ENCODE measurements around the gene USP31. TPM values are rescaled to one million over a fixed set of nuclear protein-coding genes. Genes with fewer than 3 reads are reported as not detected.

Gene USP31
- total RNA-seq, 1 experiment from 2014 or later: 11.5 TPM

DNA sequence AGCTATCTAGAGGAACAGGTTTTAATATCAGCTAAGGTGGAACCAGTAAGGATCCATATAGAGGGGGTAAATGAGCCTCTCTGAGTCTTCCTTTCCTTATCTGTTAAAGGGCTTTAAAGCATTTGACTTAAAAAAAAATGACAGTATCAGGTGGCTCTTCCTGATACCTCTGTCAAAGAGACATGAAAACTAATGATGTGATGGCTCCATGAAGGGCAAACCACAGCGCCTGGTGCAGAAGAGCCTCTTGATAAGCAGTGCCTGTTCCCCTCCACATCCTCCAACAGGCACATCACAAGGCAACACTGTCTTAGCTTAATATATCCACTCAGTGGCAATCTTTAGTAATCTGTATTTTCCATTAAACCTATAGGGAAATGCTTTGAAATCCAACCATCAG, 68.9 kb downstream of the USP31 start:
- DNase-seq: no peak
- H3K27ac ChIP-seq: no peak overlapping the region
- H3K4me3 ChIP-seq: no peak overlapping the region
- H3K9me3 ChIP-seq (replicated peaks): no peaks in the 10 kb centered on the region
- H3K36me3 ChIP-seq: peaks cover 5% of the 10 kb centered on the region; the same call in 1 of the 2 replicates
- no peaks in the 10 kb centered on the region for H3K27me3 ChIP-seq
- H3K4me1 ChIP-seq: no peaks in the 10 kb centered on the region

DNA sequence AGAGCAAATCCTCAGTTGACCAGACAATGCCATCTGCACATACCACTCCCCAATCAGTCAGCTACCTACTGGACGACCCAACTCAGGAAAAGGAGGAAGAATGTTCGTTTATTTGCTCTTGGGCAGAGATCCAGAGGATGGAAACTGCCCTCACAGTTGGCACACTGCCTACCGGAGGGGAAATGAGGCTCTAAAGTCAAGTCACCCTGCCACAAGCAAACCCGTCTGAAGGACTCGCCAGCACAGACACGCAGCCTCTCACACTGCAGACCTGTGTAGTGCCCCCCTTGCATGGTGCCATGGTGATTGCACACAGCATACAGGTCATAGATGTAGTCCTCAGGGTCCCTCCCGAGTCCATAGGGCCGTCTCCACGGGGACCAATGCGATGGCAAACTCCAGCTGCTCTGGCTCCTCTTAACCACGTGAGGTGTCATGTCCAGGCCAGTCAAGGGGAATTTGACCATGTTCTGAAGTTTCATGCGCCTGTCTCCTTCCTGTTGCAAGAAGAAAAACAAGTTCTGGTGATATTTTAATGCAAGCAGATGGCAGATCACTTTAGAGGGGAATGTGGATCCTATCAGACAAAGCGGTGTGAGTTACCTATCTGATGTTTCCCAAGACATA, 69.5 kb downstream of the USP31 start:
- H3K4me1 ChIP-seq: no peaks in the 10 kb centered on the region
- DNase-seq: no peak
- no peak overlapping the region for H3K27ac ChIP-seq
- H3K9me3 ChIP-seq (replicated peaks): no peaks in the 10 kb centered on the region
- no peak overlapping the region for H3K4me3 ChIP-seq
- no peaks in the 10 kb centered on the region for H3K27me3 ChIP-seq
- peaks cover 5% of the 10 kb centered on the region; the same call in 1 of the 2 replicates for H3K36me3 ChIP-seq

DNA sequence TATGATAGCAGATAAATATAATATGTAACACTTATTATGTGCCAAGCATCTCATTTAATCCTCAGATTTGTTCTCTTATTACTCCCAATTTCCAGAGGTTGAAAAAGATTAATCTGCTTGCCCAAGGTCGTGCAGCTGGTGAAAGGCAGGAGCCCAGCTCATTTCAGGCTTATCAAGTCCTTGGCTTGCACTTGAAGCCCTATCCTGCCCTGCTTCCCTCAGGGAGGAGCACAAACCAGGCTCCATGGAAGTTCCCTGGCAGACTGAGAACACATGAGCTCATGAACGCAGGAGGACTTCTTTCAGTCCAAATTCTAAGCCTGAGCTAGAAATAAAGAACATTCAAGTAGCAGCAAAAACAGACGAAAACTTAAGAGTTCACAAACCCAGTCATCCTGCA, 74.8 kb downstream of the USP31 start:
- no peaks in the 10 kb centered on the region for H3K4me1 ChIP-seq
- H3K36me3 ChIP-seq: peaks cover 5% of the 10 kb centered on the region; the same call in 1 of the 2 replicates
- no peak overlapping the region for H3K4me3 ChIP-seq
- no peak overlapping the region for H3K27ac ChIP-seq
- DNase-seq: no peak
- H3K27me3 ChIP-seq: no peaks in the 10 kb centered on the region
- no peaks in the 10 kb centered on the region for H3K9me3 ChIP-seq (replicated peaks)

DNA sequence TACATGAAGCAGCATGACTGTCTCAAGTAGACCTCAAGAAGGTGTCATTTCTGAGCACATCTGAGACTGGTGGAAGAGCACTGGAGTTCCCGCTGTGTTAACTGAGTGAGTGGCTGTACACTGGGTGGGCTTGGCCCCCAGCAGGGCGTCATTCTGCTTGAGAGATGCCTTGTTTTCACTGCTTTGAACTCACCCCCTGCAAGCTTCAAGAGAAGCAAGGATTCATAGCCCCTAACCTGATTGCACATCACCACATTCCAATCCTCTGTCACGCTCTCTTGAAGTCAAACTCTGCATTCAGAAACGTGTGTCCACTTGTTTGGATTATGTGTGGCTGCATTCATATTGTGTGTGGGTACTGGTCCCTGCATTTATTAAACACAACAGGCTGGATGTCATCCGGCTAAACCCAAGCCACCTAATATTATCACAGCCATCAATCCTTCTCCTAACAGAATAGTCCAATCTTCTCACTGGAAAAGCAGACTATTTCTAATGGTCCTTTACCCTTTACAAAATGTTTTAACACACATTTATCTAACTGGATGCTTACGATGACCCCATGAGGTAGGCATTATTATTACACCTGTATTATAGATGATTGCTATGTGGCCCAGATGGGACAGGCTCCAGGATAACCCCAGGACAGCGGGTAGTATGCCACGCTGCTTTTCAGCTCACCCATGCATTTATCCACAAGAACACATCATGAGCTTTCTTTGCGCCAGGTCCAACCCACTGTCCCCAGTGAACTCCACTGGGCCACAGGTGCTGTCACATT, 76.3 kb downstream of the USP31 start:
- Histone ChIP-seq H3K4me1 (no peaks in the 10 kb centered on the region), H3K9me3 (replicated peaks) (no peaks in the 10 kb centered on the region), H3K36me3 (peaks cover 3% of the 10 kb centered on the region; the same call in 1 of the 2 replicates), H3K27ac (no peak overlapping the region), H3K27me3 (no peaks in the 10 kb centered on the region), H3K4me3 (no peak overlapping the region)
- no peak for DNase-seq

DNA sequence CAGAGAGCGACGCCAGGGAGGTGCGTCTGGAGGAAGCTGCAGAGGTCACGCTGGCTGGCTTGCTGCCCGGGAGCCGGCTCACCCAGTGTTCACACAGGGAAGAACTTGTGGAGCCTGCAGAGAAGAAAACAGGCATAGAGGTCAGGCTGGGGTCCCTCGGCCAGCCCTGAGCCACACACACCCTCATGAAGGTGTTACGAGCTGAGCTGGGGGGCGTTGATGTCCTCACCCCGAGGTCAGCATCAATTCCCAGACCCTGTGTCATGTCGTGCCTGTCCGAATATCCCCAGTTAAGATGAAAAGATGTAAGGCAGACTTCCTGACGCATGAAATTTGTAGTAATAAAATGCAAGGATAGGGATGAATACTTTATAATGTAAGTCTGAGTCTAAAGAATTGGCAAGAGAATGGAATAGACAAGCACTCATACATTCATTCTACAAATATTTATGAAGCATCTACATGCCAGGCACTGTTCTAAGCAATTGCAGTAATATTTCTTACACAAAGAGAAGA, 77.1 kb downstream of the USP31 start:
- Histone ChIP-seq H3K27me3 (no peaks in the 10 kb centered on the region), H3K4me1 (no peaks in the 10 kb centered on the region), H3K4me3 (no peak overlapping the region), H3K27ac (no peak overlapping the region), H3K9me3 (replicated peaks) (no peaks in the 10 kb centered on the region), H3K36me3 (peaks cover 3% of the 10 kb centered on the region; the same call in 1 of the 2 replicates)
- no peak for DNase-seq

DNA sequence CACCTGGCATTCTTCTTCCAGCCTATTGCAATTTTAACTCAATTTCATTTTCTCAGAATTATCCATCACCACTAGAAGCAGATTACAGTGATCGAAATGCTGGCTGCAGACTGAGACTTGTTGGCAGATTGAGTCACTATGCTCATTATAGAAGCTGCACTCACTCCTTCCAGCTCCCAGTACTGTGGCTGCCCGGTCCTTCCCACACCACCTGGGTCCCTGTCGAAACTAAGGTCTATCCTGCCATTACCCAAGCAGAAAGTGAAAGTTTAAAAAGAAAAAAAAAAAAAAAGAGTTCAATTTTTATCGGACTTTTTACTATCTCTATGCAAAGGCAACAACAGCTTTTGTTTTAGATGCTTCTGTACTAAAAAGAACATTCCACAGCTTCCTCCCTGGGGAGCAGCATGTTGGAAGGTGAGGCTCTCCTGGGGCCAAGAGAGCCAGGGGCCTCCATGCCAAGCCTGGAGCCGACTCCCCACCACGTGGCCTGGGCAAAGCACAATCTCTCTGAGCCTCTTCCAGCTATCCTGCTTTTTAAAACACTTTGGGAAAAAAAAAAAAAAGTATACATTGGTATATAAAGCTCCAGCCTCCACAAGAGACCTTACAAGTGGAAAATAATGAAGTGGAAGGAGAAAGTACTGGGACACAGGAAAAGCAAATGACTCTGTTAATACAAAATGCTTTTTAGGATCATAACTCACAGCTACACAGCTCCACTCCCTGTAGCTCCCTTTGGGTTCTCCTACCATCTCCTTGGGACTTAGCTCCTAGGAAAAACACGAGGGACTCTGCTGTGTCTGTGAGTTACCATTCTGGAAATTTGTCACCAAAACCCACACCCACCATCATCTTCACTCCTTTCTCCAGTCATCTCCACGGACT, 77.8 kb downstream of the USP31 start:
- Histone ChIP-seq H3K4me3 (no peak overlapping the region), H3K4me1 (no peaks in the 10 kb centered on the region), H3K27me3 (no peaks in the 10 kb centered on the region), H3K27ac (no peak overlapping the region), H3K9me3 (replicated peaks) (no peaks in the 10 kb centered on the region), H3K36me3 (peaks cover 3% of the 10 kb centered on the region; the same call in 1 of the 2 replicates)
- DNase-seq: no peak

DNA sequence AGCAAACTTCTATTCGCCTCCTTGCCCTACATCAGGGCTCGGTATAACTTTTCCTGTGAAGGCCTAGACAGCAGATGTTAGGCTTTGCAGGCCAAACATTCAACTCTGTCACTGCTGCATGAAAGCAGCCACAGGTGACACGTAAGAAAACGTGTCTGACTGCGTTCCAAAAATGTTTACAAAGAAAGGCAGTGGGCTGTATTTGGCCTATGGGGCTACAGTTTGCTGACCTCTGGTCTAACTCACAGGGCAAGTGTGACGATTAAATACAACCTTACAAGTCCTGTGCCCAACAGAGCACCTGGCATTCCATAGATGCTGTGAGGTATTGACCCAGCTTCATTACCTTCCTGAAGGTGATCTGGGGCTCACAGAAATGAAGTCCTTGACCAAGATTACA, 79.4 kb downstream of the USP31 start:
- Histone ChIP-seq H3K27ac (no peak overlapping the region), H3K27me3 (no peaks in the 10 kb centered on the region), H3K36me3 (peaks cover 3% of the 10 kb centered on the region; the same call in 1 of the 2 replicates), H3K4me1 (no peaks in the 10 kb centered on the region), H3K4me3 (no peak overlapping the region), H3K9me3 (replicated peaks) (no peaks in the 10 kb centered on the region)
- DNase-seq: no peak

DNA sequence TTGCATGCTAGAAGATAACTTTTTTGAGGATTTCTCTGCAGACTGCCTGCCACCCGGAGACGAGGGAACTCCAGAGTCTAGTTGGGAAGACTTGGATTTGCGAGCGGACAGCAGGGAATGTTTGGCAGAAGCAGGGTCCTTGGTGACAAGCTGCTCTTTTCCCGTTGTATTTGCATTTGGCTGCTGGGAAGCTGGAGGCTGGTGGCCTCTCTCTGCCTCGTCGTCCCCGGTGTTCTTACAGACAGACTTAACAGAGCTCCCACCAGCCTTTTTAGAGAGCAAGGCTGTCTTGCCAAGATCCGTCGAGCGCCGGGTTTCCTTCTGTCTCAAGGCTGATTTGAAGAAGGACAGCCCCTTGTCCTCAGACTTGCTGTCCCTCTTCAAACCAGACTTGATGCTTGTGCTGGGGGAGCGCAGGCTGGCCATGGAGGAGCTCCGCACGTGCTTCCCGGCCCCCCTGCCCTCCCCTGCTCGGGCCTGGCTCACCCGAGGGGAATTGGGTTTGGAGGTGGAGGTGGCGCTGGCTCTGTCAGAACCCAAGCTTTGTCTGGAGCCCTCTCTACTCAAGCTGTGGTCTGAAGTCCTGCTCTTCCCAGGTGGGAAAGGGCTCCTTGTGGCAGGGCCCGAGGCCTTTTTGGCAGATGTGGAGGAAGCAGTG, 81.0 kb downstream of the USP31 start:
- DNase-seq: no peak
- no peaks in the 10 kb centered on the region for H3K9me3 ChIP-seq (replicated peaks)
- no peak overlapping the region for H3K4me3 ChIP-seq

DNA sequence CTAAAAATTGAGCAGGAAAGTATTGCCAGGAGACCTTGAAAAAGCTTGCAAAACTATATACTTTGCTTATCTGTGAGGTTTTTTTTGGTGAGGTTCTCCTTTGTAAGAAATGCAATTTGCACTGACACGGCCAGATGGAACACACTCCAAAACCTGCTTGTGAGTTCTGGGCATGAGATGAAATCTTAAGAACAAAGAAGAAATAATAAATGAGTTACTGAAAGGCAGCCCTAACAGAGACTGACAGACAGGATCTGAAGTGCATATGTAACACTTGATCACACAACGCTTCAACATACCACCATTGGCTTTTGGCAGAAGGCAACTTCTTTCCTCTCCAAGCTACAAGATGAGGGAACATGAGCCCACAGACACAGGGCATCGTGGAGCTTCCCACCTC, 82.6 kb downstream of the USP31 start:
- no peaks in the 10 kb centered on the region; the same call in 1 of the 2 replicates for H3K36me3 ChIP-seq
- H3K9me3 ChIP-seq (replicated peaks): no peaks in the 10 kb centered on the region
- H3K27me3 ChIP-seq: no peaks in the 10 kb centered on the region
- no peak overlapping the region for H3K4me3 ChIP-seq
- H3K27ac ChIP-seq: no peak overlapping the region
- no peak for DNase-seq
- H3K4me1 ChIP-seq: no peaks in the 10 kb centered on the region

More for the DNA sequence above, 81.0 kb downstream of the USP31 start:
- no peak overlapping the region for H3K27ac ChIP-seq
- H3K4me1 ChIP-seq: no peaks in the 10 kb centered on the region
- H3K36me3 ChIP-seq: no peaks in the 10 kb centered on the region; the same call in 1 of the 2 replicates
- no peaks in the 10 kb centered on the region for H3K27me3 ChIP-seq

DNA sequence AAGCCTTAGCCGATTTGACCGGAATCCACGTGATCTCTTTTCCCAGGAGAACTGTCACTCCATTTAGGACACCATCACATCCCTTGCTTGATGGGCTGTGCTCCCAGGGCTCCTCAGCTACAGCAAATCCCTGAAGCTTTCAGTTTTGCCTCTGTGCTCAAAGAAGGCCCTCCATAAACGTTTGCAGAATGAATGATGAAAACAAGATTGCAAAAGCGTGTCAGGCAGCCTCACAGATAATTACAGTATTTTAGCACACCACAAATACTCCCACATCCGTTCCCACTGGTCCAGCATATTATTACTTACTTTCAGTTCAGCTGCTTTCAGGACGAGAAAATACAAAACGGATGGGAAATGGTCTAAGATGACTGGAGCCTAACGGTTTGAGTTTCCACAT, 84.6 kb downstream of the USP31 start:
- Histone ChIP-seq H3K9me3 (replicated peaks) (no peaks in the 10 kb centered on the region), H3K36me3 (no peaks in the 10 kb centered on the region; the same call in 1 of the 2 replicates), H3K4me1 (no peaks in the 10 kb centered on the region), H3K27ac (no peak overlapping the region), H3K4me3 (no peak overlapping the region), H3K27me3 (no peaks in the 10 kb centered on the region)
- DNase-seq: no peak

DNA sequence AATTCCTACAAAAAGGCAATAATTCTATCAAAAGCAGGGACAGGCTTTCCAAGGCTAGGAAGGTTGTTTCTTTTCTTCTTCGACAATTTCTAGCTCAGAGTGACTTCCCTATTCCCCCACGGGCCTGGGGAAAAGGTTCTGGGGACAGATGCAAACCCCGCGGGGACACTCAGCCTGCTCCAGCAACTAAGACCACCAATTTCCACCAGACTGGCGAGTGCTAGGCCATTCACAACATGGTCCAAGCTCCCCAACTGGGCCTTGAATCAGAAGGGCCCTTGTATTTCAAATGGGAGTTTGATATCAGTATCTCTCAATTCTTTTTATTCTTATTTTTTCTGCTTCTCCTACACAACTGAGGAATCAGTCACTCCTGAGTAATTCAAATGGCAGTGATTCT, 86.7 kb downstream of the USP31 start:
- DNase-seq: no peak
- H3K4me3 ChIP-seq: no peak overlapping the region
- no peak overlapping the region for H3K27ac ChIP-seq
- H3K27me3 ChIP-seq: no peaks in the 10 kb centered on the region
- H3K36me3 ChIP-seq: no peaks in the 10 kb centered on the region
- H3K4me1 ChIP-seq: no peaks in the 10 kb centered on the region
- no peaks in the 10 kb centered on the region for H3K9me3 ChIP-seq (replicated peaks)

DNA sequence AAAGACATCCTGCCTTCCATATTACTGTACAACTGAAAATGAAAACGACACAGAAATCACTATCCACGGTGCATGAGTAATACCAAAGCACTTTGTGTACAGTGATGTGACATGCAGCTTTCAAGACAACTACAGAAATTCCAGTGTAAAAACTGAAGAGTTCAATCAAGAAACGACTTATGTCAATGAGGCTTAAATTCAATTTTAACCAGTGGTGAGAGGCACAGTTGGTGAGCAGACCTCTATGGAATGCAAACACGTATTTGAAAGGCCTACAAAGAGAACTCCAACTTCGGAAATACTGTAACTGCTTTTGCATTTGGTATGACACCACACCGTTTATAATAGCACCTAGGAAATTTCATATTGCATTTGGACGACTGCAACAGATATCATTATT, 87.6 kb downstream of the USP31 start:
- H3K27ac ChIP-seq: no peak overlapping the region
- H3K4me3 ChIP-seq: no peak overlapping the region
- H3K27me3 ChIP-seq: no peaks in the 10 kb centered on the region
- no peaks in the 10 kb centered on the region for H3K4me1 ChIP-seq
- no peaks in the 10 kb centered on the region for H3K9me3 ChIP-seq (replicated peaks)
- no peaks in the 10 kb centered on the region for H3K36me3 ChIP-seq
- no peak for DNase-seq

DNA sequence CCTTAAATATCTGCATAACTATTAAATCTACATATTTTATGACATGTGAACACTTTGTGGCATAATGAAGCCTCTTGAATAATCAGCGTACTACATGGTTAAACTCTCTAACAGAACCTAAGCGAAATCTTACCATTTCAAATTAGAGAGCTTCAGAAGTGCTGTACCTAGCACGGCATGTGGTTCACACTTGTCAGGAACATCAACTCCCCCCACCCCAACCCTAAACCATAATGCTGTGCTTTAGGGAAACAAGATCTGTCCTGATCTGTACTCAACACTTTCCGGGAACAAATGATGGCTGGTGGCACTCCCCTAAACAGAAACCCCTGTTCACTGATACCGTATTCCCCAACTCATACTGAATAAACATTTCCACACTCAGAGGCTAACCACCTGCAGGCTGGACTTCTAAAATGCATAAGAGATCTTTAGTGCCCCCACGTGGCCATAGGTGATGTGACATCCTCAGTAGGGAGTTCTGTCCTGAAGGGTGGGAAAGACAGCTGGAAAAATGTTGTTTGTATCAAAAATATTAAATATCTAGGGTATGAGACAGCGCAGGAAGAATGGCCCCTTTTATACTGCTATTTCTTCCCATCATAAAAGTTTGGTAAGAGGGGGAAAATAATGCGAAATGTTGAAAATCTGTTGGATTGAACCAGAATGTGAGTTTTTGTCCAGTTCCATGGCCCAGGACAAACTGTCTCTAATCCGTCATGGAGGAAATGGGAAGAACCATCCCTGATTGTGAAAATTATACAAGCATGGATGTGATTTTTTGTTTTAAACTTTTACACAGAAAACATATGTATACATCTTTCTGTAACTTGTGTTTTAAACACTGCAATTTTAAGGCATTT, 88.6 kb downstream of the USP31 start:
- no peaks in the 10 kb centered on the region for H3K27me3 ChIP-seq
- no peak overlapping the region for H3K27ac ChIP-seq
- H3K4me1 ChIP-seq: no peaks in the 10 kb centered on the region
- no peaks in the 10 kb centered on the region for H3K36me3 ChIP-seq
- H3K9me3 ChIP-seq (replicated peaks): no peaks in the 10 kb centered on the region
- peak; percentile 44 to 76 for DNase-seq
- no peak overlapping the region for H3K4me3 ChIP-seq
